CD4-positive, alpha-beta memory T cell (primary cell): ENCODE results near the gene AGBL4. TPM values are rescaled to one million over a fixed set of nuclear protein-coding genes. Genes with fewer than 3 reads are reported as not detected.

Experiments
- CTCF ChIA-PET: fragments of 350-600 bp; sonication (Branson Sonifier 250); formaldehyde crosslinking; loops from one replicate; lab custom pipeline; 2021; ENCODE audit warnings: inconsistent platforms; ENCODE audit not compliant: partially characterized antibody; lab: Charles Lee
- POLR2A ChIA-PET: fragments of 350-600 bp; sonication (Branson Sonifier 250); formaldehyde crosslinking; loops from one replicate; lab custom pipeline; 2021; ENCODE audit not compliant: partially characterized antibody; lab: Charles Lee
- DNase-seq, 5 donors: peaks; one replicate each; pipeline versions ENCODE4 v3.0.0 to v3.0.0-alpha.2; 2020 to 2022; ENCODE audit warnings: mixed read lengths in 1 of 5
- H3K27ac ChIP-seq: one replicate; pipeline ENCODE4 v1.7.0; 2013; ENCODE audit warnings: low read depth, low read length
- H3K27me3 ChIP-seq: 2 replicates; pipeline ENCODE4 v1.7.0; 2013; ENCODE audit warnings: mild to moderate bottlenecking, low read length, moderate library complexity; ENCODE audit not compliant: insufficient read depth
- H3K36me3 ChIP-seq: 2 replicates; pipeline ENCODE4 v1.7.0; 2013; ENCODE audit warnings: mild to moderate bottlenecking, low read length, moderate library complexity; ENCODE audit not compliant: insufficient read depth
- H3K4me1 ChIP-seq: 2 replicates; pipeline ENCODE4 v1.7.0; 2013; ENCODE audit warnings: mild to moderate bottlenecking, low read length, moderate library complexity; ENCODE audit not compliant: insufficient read depth
- H3K4me3 ChIP-seq, 2 donors: one replicate each; pipeline ENCODE4 v1.7.0; 2013; ENCODE audit warnings: low read length in 2 of 2, mild to moderate bottlenecking in 1 of 2
- H3K9me3 ChIP-seq, 2 donors: one replicate each; pipeline ENCODE4 v1.7.0; 2013; ENCODE audit warnings: low read length in 2 of 2, control low read depth in 1 of 2; ENCODE audit not compliant: control insufficient read depth in 1 of 2
- H3K27ac Mint-ChIP-seq, 7 donors: one replicate each; pipeline ENCODE4 v1.8.0; 2020 to 2021; ENCODE audit warnings: mixed read lengths in 7 of 7, mild to moderate bottlenecking in 6 of 7, inconsistent platforms in 3 of 7, moderate library complexity in 3 of 7
- H3K27me3 Mint-ChIP-seq, 2 donors: one replicate each; pipeline ENCODE4 v1.8.0; 2020 to 2021; ENCODE audit warnings: mixed read lengths in 2 of 2
- H3K36me3 Mint-ChIP-seq, 2 donors: one replicate each; pipeline ENCODE4 v1.8.0; 2020 to 2021; ENCODE audit warnings: mixed read lengths in 2 of 2, inconsistent platforms in 1 of 2, mild to moderate bottlenecking in 1 of 2
- H3K4me1 Mint-ChIP-seq, 4 donors: one replicate each; pipeline ENCODE4 v1.8.0; 2020 to 2021; ENCODE audit warnings: mixed read lengths in 4 of 4, mild to moderate bottlenecking in 1 of 4
- H3K4me3 Mint-ChIP-seq, 8 donors: one replicate each; pipeline ENCODE4 v1.8.0; 2020 to 2021; ENCODE audit warnings: mixed read lengths in 8 of 8, mild to moderate bottlenecking in 7 of 8, moderate library complexity in 6 of 8, inconsistent platforms in 3 of 8
- H3K9me3 Mint-ChIP-seq, 8 donors: one replicate each; pipeline ENCODE4 v1.8.0; 2020 to 2021; ENCODE audit warnings: mixed read lengths in 8 of 8, mild to moderate bottlenecking in 5 of 8, inconsistent platforms in 3 of 8, moderate library complexity in 1 of 8
- intact Hi-C: fragments of 100-400 bp; cut with micrococcal nuclease; formaldehyde crosslinking; loops from one replicate; pipeline ENCODE4 v1.15.1; 2023
- polyA plus RNA-seq, 2 donors: library from polyadenylated mRNA; unstranded; fragments of 300-500 nt; fragmentation: Illumina TruSeq; gene quantifications; one replicate each; pipeline ENCODE4 v1.2.3, GENCODE V29; 2021
- total RNA-seq, 2 experiments: library from RNA; stranded (reverse); gene quantifications; one replicate each; pipeline ENCODE4 v1.2.3, GENCODE V29; 2021

The AGBL4 gene
- total and polyA plus RNA-seq, 4 experiments from 2014 or later, result not detected

DNA sequence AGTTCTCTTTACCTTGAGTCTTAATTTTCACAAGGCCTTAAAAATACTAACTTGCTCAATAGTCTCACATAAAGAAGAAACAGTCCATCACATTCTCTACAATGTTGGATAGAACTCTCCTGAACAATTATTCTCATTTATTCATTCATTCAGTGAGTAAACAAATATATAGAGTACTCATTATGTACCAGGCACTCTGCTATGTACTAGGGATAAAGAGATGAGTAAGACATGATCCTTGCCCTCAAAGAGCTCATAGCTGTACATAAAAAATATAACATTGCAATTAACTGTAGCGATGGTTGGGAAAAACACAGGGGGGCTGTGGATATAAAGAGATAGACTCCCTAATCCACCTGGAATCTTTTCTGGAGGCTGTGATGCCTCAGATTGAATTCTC lies 660.1 kb downstream of the AGBL4 start:
- H3K4me3 Mint-ChIP-seq, result no peak overlapping the region
- Histone ChIP-seq H3K4me1 (no peaks in the 10 kb centered on the region), H3K27ac (no peak overlapping the region), H3K9me3 (no peaks in the 10 kb centered on the region), H3K4me3 (no peak overlapping the region), H3K27me3 (no peaks in the 10 kb centered on the region), H3K36me3 (no peaks in the 10 kb centered on the region)
- H3K9me3 Mint-ChIP-seq, result peaks cover 0 to 3% (median under 1%) of the 10 kb centered on the region in 8 donors
- POLR2A ChIA-PET, result no interaction called here
- DNase-seq, result no peak
- no peaks in the 10 kb centered on the region for H3K36me3 Mint-ChIP-seq
- no peak overlapping the region for H3K27ac Mint-ChIP-seq
- H3K4me1 Mint-ChIP-seq, result no peaks in the 10 kb centered on the region
- CTCF ChIA-PET, result no interaction called here
- intact Hi-C loops, result no loop called here
- peaks cover 0 to 2% of the 10 kb centered on the region in 2 donors for H3K27me3 Mint-ChIP-seq

DNA sequence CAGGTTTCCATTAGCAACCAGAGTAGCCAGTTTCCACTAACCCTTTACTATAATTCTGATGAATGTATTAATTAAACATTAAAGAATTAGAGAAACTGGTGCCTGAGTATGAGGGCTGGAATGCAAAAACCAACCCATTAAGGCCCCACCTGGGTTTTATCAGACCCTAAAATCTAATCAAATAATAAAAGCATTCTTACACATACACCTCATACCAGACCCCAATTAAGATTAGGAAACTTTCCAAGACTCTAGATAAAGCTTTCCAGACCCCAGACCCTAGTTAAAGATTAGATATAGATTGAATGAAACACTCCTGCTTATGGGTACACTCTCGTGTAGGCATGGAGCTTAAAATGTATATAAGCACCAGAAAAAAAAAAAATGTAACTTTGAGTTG lies 665.7 kb downstream of the AGBL4 start:
- ChIA-PET POLR2A (no interaction called here), CTCF (no interaction called here)
- H3K4me3 Mint-ChIP-seq, result no peak overlapping the region
- peaks cover 0 to 2% of the 10 kb centered on the region in 2 donors for H3K27me3 Mint-ChIP-seq
- no peak for DNase-seq
- Histone ChIP-seq H3K36me3 (no peaks in the 10 kb centered on the region), H3K4me3 (no peak overlapping the region), H3K27me3 (no peaks in the 10 kb centered on the region), H3K9me3 (no peaks in the 10 kb centered on the region), H3K4me1 (no peaks in the 10 kb centered on the region), H3K27ac (no peak overlapping the region)
- peaks cover 0 to 2% (median 0%) of the 10 kb centered on the region in 8 donors for H3K9me3 Mint-ChIP-seq
- no peaks in the 10 kb centered on the region for H3K4me1 Mint-ChIP-seq
- intact Hi-C loops, result no loop called here
- no peak overlapping the region for H3K27ac Mint-ChIP-seq
- no peaks in the 10 kb centered on the region for H3K36me3 Mint-ChIP-seq

DNA sequence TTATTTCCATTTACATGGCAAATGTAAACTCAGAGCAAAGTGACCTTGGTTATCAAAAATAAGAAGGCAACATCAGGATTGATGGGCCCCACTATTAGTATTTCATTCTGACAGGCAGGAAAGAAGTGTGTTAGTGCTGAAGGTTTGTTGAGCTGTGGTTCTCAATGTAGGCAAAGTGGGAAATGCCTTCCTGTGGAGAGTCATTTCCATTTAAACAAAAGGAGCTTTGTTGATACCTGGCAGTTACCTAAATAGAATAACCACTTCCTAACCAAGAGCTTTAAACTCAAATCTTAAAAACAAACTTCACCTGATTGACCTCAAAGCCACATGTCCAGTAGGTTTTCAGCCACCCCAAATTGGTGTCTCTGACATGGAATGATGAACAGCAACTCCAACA lies 667.2 kb downstream of the AGBL4 start:
- no peaks in the 10 kb centered on the region for H3K27me3 Mint-ChIP-seq
- no peak overlapping the region for H3K4me3 Mint-ChIP-seq
- Histone ChIP-seq H3K36me3 (no peaks in the 10 kb centered on the region), H3K4me3 (no peak overlapping the region), H3K27ac (no peak overlapping the region), H3K4me1 (no peaks in the 10 kb centered on the region), H3K27me3 (no peaks in the 10 kb centered on the region), H3K9me3 (no peaks in the 10 kb centered on the region)
- no peaks in the 10 kb centered on the region for H3K4me1 Mint-ChIP-seq
- peaks cover 0 to 2% (median 0%) of the 10 kb centered on the region in 8 donors for H3K9me3 Mint-ChIP-seq
- H3K36me3 Mint-ChIP-seq, result no peaks in the 10 kb centered on the region
- ChIA-PET POLR2A (no interaction called here), CTCF (no interaction called here)
- intact Hi-C loops, result no loop called here
- no peak overlapping the region for H3K27ac Mint-ChIP-seq
- DNase-seq, result no peak

DNA sequence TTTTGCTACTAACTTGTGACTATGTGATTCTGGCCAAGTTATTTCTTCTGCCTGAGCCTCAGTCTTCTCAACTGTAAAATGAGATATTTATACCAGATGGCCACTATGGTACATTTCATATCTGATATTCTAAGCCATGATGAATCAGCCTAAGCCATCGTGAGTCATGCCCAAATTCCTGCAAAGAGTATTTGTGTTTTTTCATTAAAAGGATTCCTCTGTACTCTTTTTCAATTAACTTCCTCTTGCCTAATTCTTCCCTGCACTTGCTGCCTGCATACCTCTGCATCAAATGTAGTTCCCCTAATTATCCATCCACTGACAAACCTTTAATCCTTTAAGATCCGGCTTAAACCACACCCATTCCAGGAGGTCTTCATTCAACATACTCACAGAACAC lies 672.0 kb downstream of the AGBL4 start:
- H3K36me3 Mint-ChIP-seq, result no peaks in the 10 kb centered on the region
- no peak overlapping the region for H3K27ac Mint-ChIP-seq
- Histone ChIP-seq H3K4me3 (no peak overlapping the region), H3K4me1 (no peaks in the 10 kb centered on the region), H3K36me3 (no peaks in the 10 kb centered on the region), H3K27ac (no peak overlapping the region), H3K27me3 (no peaks in the 10 kb centered on the region), H3K9me3 (no peaks in the 10 kb centered on the region)
- intact Hi-C loops, result no loop called here
- no peaks in the 10 kb centered on the region for H3K4me1 Mint-ChIP-seq
- CTCF ChIA-PET, result no interaction called here
- H3K4me3 Mint-ChIP-seq, result no peak overlapping the region
- DNase-seq, result no peak
- H3K27me3 Mint-ChIP-seq, result no peaks in the 10 kb centered on the region
- peaks cover 0 to 6% (median 3%) of the 10 kb centered on the region in 8 donors for H3K9me3 Mint-ChIP-seq
- POLR2A ChIA-PET, result no interaction called here

DNA sequence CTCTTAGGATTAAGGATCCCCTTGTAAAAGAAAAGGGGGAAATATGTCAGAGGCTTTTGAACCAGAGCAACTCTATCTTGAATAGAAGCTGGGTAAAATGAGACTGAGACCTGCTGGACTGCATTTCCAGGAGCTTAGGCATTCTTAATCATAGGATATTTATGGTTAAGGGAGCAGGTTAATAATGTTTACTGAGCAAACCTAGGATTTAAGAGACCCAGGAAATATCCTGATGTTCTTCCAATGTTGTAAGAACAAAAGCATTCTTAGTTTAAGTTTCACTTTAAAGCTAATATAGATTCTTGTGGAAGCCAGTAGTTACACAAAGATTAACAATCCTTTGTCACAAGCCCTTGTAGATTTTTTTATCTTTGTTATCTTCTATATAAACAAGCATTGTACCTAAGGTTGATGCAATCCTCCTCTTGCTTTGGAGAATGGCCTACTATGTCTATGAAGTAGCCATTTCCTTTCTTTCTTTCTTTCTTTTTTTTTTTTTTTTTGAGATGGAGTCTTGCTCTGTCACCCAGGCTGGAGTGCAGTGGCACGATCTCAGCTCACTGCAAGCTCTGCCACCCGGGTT lies 676.9 kb downstream of the AGBL4 start:
- Mint-ChIP-seq H3K27me3 (no peaks in the 10 kb centered on the region), H3K9me3 (peaks cover 3 to 16% (median 8%) of the 10 kb centered on the region in 8 donors), H3K36me3 (no peaks in the 10 kb centered on the region), H3K4me3 (no peak overlapping the region), H3K4me1 (no peaks in the 10 kb centered on the region), H3K27ac (no peak overlapping the region)
- no peak overlapping the region for H3K4me3 ChIP-seq
- no peaks in the 10 kb centered on the region for H3K4me1 ChIP-seq
- no peaks in the 10 kb centered on the region for H3K27me3 ChIP-seq
- intact Hi-C loops, result no loop called here
- no peaks in the 10 kb centered on the region for H3K9me3 ChIP-seq
- H3K27ac ChIP-seq, result no peak overlapping the region
- DNase-seq, result no peak
- CTCF ChIA-PET, result no interaction called here
- POLR2A ChIA-PET, result no interaction called here
- no peaks in the 10 kb centered on the region for H3K36me3 ChIP-seq

DNA sequence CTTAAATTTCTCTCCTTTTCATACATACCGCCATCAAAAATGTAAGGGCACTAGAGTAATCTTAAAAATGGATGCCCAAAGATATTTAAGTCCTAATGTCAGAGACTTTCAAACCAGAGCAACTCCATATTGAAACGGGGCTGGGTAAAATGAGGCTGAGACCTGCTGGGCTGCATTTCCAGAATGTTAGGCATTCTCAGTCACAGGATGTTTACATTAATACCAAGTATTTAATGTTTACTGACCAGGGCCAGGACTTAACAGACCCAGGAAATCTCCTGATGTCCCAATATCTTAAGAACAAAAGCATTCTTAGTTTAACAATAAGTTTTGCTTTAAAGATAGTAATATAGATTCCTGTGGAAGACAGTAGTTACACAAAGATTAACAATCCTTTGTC lies 683.2 kb downstream of the AGBL4 start:
- no peaks in the 10 kb centered on the region for H3K36me3 ChIP-seq
- H3K4me3 ChIP-seq, result no peak overlapping the region
- no peak overlapping the region for H3K27ac Mint-ChIP-seq
- no peaks in the 10 kb centered on the region for H3K27me3 Mint-ChIP-seq
- no peaks in the 10 kb centered on the region for H3K36me3 Mint-ChIP-seq
- no peaks in the 10 kb centered on the region for H3K4me1 ChIP-seq
- H3K27ac ChIP-seq, result no peak overlapping the region
- H3K9me3 Mint-ChIP-seq, result peaks cover 0 to 11% (median 2%) of the 10 kb centered on the region in 8 donors
- ChIA-PET POLR2A (no interaction called here), CTCF (no interaction called here)
- DNase-seq, result no peak
- no peaks in the 10 kb centered on the region for H3K27me3 ChIP-seq
- H3K4me3 Mint-ChIP-seq, result no peak overlapping the region
- no peaks in the 10 kb centered on the region for H3K9me3 ChIP-seq
- H3K4me1 Mint-ChIP-seq, result no peaks in the 10 kb centered on the region
- intact Hi-C loops, result no loop called here

DNA sequence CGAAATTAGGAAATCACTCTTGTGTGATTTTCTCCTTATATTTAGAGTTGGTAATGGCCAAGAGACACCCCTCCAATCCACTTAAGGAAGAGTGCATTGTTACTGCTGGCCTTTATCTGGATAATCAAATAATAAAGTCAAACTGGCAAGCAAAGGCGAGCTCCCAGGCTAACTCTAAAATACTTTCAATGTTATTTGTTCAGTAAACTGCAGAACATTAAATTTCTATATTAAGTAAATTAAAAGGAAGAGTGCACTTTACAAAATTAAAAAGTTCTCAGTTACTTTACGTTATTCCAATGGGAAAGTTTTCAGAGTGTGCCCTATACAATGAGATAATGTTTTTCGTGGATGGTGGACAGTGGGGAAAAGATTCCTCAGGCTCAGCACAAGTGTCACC lies 684.7 kb downstream of the AGBL4 start:
- no peak overlapping the region for H3K27ac ChIP-seq
- H3K9me3 Mint-ChIP-seq, result peaks cover 0 to 3% (median 0%) of the 10 kb centered on the region in 8 donors
- DNase-seq, result no peak
- no peaks in the 10 kb centered on the region for H3K27me3 Mint-ChIP-seq
- H3K36me3 ChIP-seq, result no peaks in the 10 kb centered on the region
- no peak overlapping the region for H3K27ac Mint-ChIP-seq
- CTCF ChIA-PET, result no interaction called here
- H3K27me3 ChIP-seq, result no peaks in the 10 kb centered on the region
- no peaks in the 10 kb centered on the region for H3K36me3 Mint-ChIP-seq
- no peaks in the 10 kb centered on the region for H3K4me1 Mint-ChIP-seq
- POLR2A ChIA-PET, result no interaction called here
- no peak overlapping the region for H3K4me3 Mint-ChIP-seq
- H3K4me3 ChIP-seq, result no peak overlapping the region
- no peaks in the 10 kb centered on the region for H3K9me3 ChIP-seq
- H3K4me1 ChIP-seq, result no peaks in the 10 kb centered on the region
- intact Hi-C loops, result no loop called here

DNA sequence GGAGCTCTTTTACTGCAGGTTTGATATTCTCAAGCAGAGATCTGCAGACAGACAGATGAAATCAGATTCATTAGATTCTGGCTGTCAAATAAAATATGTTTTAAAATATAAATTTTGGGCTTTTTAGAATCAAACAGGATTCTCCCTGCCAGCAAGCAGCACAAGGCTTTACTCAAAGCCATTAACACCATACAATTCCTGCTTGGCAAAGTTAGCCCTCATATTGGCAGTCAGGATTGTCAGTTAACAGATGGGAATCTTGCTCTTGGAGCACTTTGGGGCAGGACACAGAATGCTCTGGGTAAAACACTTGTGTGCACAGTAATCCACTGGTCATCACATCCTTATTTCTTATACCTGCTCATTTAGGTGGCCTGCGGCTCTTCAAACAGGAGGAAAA lies 686.5 kb downstream of the AGBL4 start:
- Histone ChIP-seq H3K4me1 (no peaks in the 10 kb centered on the region), H3K4me3 (no peak overlapping the region), H3K27me3 (no peaks in the 10 kb centered on the region), H3K36me3 (no peaks in the 10 kb centered on the region), H3K9me3 (no peaks in the 10 kb centered on the region), H3K27ac (no peak overlapping the region)
- Mint-ChIP-seq H3K9me3 (peaks cover 0 to 3% (median 0%) of the 10 kb centered on the region in 8 donors), H3K27ac (no peak overlapping the region), H3K27me3 (no peaks in the 10 kb centered on the region), H3K4me1 (no peaks in the 10 kb centered on the region), H3K36me3 (no peaks in the 10 kb centered on the region), H3K4me3 (no peak overlapping the region)
- intact Hi-C loops, result no loop called here
- no peak for DNase-seq
- CTCF ChIA-PET, result no interaction called here
- POLR2A ChIA-PET, result no interaction called here
